Activated T-cell treated with anti-CD3 and anti-CD28 coated beads, Interleukin-2, amount 50 U/mL, for 24 hours (primary cell): ENCODE data around the gene ZNF438.

Experiments used
- DNase-seq: peaks from one replicate; pipeline ENCODE4 v3.0.0-alpha.2; 2020
- H3K27ac Mint-ChIP-seq: 2 replicates; pipeline ENCODE4 v1.8.0; 2020; ENCODE audit warnings: mild to moderate bottlenecking, mixed read lengths
- H3K27me3 Mint-ChIP-seq: 2 replicates; pipeline ENCODE4 v1.8.0; 2020; ENCODE audit warnings: mixed read lengths
- H3K36me3 Mint-ChIP-seq: 2 replicates; pipeline ENCODE4 v1.8.0; 2020; ENCODE audit warnings: low read depth, mixed read lengths
- H3K4me1 Mint-ChIP-seq: 2 replicates; pipeline ENCODE4 v1.8.0; 2020; ENCODE audit warnings: low read depth, mixed read lengths
- H3K4me3 Mint-ChIP-seq: 2 replicates; pipeline ENCODE4 v1.8.0; 2020; ENCODE audit warnings: mild to moderate bottlenecking, moderate library complexity, mixed read lengths
- H3K9me3 Mint-ChIP-seq: 2 replicates; pipeline ENCODE4 v1.8.0; 2020; ENCODE audit warnings: mixed read lengths

The ZNF438 gene

DNA sequence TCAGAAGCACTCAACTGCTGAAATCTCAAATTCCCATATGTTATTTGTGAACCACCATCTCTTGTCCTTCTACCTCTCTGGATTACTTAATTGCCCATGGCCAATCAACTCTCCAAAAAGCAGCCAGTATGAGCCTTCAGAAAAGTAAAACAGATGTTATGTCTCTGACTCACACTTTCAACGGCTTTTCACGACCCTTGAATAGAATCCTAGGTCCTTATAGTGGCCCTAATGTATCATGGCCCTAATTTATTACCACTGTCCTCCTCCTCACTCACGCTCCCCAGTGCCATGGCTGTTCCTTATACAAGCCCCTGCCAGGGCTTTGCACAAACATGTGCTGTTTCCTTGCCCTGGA lies 20.0 kb downstream of the ZNF438 start:
- Mint-ChIP-seq H3K36me3 (no peaks in the 10 kb centered on the region), H3K27me3 (no peaks in the 10 kb centered on the region), H3K9me3 (no peaks in the 10 kb centered on the region), H3K4me1 (peaks cover 15% of the 10 kb centered on the region), H3K27ac (no peak overlapping the region), H3K4me3 (no peak overlapping the region)
- no peak for DNase-seq

DNA sequence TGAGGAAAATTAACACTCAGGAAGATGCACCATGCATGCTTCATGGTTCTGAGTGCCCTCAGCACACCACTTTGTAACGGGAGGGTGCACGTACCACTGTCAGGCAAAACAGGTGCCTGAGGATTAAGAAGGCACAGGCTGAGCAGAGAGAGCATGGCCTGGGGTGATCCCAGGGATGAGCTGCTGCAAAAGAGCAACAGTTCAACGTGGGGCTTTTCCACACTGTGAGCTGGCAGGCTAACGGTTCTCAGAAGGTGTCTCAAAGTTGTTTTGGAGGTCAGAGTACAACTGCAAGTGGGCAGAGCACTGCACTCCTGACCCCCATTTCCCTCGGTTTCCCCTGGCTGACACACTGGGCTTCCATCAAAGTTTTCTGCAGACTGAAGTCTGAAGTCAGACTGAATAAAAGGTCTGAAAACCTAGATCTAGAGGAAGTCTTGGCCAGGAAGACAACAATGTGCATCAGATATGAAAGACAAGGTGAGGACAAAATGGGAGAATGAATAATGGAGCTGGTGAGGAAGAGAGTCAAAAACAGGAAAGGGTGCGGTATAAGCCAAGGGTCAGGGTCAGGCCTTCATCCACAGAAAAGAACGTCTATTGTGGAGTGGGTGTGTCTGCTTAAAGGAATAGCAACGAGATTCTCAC lies 20.5 kb downstream of the ZNF438 start:
- peaks cover 20% of the 10 kb centered on the region for H3K4me1 Mint-ChIP-seq
- DNase-seq: no peak
- H3K9me3 Mint-ChIP-seq: no peaks in the 10 kb centered on the region
- no peak overlapping the region for H3K27ac Mint-ChIP-seq
- H3K27me3 Mint-ChIP-seq: no peaks in the 10 kb centered on the region
- no peak overlapping the region for H3K4me3 Mint-ChIP-seq
- H3K36me3 Mint-ChIP-seq: no peaks in the 10 kb centered on the region

DNA sequence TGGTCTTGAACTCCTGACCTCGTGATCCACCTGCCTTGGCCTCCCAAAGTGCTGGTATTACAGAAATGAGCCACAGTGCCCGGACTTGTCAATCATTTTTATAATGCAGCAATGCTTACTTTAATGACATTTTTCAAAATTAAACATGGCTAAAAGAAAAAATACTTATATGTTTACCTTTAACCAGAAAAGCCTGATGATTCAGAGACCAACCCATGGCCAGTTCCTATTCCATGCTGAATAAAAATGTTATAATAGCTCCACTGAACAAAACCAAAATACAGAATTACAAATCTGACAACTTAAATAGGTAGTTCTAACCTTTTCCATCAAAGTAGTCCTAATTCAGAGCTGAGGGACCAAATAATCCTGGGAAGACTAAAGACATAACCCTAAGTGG lies 21.6 kb downstream of the ZNF438 start:
- DNase-seq: no peak
- no peak overlapping the region for H3K27ac Mint-ChIP-seq
- peaks cover 29% of the 10 kb centered on the region for H3K4me1 Mint-ChIP-seq
- H3K4me3 Mint-ChIP-seq: no peak overlapping the region
- H3K27me3 Mint-ChIP-seq: no peaks in the 10 kb centered on the region
- H3K9me3 Mint-ChIP-seq: no peaks in the 10 kb centered on the region
- no peaks in the 10 kb centered on the region for H3K36me3 Mint-ChIP-seq

DNA sequence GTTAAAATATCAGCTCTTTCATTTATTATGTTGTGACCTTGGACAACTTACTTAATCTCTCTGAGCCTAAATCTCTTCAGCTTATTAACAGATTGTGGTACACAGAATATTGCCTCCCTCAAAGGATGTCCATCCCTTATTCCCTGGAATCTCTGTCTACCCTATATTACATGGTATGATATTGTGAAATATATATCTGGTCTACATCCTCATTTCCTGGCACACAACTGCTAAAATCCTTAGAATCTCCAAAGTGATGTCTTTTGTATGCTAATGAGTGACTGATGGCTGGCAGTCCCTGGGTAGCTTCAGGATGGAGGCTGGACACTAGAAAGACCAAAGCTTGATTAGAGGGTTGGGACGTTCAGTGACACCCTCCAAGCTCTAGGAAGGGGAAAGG lies 25.8 kb downstream of the ZNF438 start:
- no peaks in the 10 kb centered on the region for H3K27me3 Mint-ChIP-seq
- no peak for DNase-seq
- peaks cover 39% of the 10 kb centered on the region for H3K4me1 Mint-ChIP-seq
- H3K4me3 Mint-ChIP-seq: no peak overlapping the region
- H3K36me3 Mint-ChIP-seq: no peaks in the 10 kb centered on the region
- peak overlapping the region; percentile 12 for H3K27ac Mint-ChIP-seq
- peaks cover 5% of the 10 kb centered on the region for H3K9me3 Mint-ChIP-seq

DNA sequence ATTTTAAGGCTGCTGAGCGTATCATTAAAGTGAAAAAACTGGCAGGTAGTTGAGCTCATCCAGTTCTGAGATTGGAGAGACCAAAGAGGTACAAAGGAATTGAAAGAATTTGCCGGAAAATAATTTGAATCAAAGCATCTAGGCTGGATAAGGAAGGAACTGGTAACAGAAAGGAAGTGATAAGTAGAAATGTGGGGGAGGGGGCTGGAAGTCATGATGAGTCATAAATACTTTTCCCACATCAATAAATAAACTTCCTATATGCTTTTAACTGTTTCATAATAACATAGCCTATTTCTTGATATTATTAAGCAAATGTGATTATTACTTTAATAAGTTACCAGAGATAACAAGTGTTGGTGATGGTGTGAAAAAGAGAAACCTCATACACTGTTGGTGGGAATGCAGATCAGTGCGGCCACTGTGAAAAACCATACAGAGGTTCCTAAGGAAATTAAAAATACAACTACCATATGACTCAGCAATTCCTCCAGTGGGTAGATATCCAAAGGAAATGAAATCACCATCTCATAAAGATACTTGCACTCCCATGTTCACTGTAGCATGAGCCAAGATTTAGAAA lies 27.0 kb downstream of the ZNF438 start:
- H3K27ac Mint-ChIP-seq: peak overlapping the region; percentile 1
- DNase-seq: no peak
- no peak overlapping the region for H3K4me3 Mint-ChIP-seq
- H3K36me3 Mint-ChIP-seq: no peaks in the 10 kb centered on the region
- no peaks in the 10 kb centered on the region for H3K27me3 Mint-ChIP-seq
- H3K9me3 Mint-ChIP-seq: peaks cover 5% of the 10 kb centered on the region
- H3K4me1 Mint-ChIP-seq: peaks cover 45% of the 10 kb centered on the region

DNA sequence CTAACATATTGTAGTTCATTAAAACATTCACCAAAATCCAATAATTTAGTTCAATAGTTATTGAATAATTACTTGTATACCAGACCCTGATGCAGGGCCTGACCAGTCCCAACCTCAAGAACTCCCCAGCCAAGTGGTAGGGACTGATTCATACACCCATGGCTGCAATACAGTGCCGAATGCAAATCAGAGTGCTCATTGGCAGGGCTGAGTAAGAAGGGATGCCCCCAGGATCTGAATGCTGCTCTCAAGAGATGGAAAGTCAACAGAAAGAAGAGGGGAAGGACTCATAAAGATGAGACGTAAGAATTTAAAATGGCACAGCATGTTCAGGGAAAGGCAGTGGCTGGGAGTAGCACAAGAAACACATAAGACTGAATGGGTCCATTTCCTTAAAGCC lies 29.9 kb downstream of the ZNF438 start:
- no peak overlapping the region for H3K4me3 Mint-ChIP-seq
- H3K36me3 Mint-ChIP-seq: no peaks in the 10 kb centered on the region
- peaks cover 5% of the 10 kb centered on the region for H3K9me3 Mint-ChIP-seq
- H3K27me3 Mint-ChIP-seq: no peaks in the 10 kb centered on the region
- DNase-seq: no peak
- H3K27ac Mint-ChIP-seq: no peak overlapping the region
- peaks cover 59% of the 10 kb centered on the region for H3K4me1 Mint-ChIP-seq

DNA sequence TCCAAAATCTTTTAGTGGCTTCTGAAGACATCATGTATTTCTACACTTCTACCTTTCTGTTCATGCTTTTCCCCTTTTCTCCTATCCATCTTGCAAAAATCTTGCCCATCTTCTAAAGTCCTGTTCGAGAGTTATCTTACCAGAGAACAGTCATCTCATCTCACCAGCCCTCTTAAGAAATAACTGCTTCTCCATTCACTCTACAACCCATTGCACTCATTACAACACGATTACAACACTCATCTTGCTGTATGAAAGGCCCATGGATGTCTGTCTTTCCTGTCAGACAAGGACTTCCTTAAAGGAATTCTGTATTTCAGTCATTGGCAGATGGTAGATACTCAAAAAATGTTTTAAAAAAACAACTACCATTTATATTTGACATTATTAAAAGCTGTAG lies 30.8 kb downstream of the ZNF438 start:
- Mint-ChIP-seq H3K9me3 (peaks cover 5% of the 10 kb centered on the region), H3K4me1 (peaks cover 54% of the 10 kb centered on the region), H3K27ac (no peak overlapping the region), H3K36me3 (no peaks in the 10 kb centered on the region), H3K27me3 (no peaks in the 10 kb centered on the region), H3K4me3 (no peak overlapping the region)
- no peak for DNase-seq

DNA sequence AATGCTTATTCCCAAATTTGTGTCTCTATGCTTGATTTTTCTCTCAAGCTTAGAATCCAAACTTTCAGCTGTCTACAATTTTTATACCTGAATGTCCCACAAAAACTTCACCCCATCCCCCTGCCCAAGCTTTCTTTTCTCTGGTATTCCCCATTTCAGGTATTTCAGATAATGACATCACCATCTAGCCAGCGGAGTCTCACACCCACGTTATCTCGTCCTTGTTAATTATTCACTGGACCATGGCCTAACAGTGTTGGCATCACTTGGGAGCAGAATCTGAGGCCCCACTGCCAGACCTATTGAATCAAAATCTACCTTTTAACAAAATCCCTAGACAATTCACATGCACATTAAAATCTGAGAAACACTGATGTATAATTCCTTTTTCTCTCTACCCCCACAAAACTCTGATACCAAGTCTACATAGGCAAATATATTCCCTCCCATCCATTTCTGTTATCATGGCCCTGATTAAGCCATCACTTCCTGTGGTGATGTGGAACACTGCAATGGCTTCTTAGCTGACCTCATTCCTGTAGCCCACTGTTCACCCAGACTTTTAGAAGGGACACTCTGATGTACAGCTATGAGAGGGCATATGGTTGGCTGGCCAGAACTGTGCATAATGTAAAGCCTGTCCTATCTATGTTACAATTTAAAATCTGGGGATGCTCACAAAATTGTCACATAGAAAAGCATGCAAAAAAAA lies 31.4 kb downstream of the ZNF438 start:
- no peak overlapping the region for H3K4me3 Mint-ChIP-seq
- DNase-seq: no peak
- H3K36me3 Mint-ChIP-seq: peaks cover 6% of the 10 kb centered on the region
- no peak overlapping the region for H3K27ac Mint-ChIP-seq
- H3K9me3 Mint-ChIP-seq: peaks cover 7% of the 10 kb centered on the region
- peaks cover 50% of the 10 kb centered on the region for H3K4me1 Mint-ChIP-seq
- no peaks in the 10 kb centered on the region for H3K27me3 Mint-ChIP-seq

DNA sequence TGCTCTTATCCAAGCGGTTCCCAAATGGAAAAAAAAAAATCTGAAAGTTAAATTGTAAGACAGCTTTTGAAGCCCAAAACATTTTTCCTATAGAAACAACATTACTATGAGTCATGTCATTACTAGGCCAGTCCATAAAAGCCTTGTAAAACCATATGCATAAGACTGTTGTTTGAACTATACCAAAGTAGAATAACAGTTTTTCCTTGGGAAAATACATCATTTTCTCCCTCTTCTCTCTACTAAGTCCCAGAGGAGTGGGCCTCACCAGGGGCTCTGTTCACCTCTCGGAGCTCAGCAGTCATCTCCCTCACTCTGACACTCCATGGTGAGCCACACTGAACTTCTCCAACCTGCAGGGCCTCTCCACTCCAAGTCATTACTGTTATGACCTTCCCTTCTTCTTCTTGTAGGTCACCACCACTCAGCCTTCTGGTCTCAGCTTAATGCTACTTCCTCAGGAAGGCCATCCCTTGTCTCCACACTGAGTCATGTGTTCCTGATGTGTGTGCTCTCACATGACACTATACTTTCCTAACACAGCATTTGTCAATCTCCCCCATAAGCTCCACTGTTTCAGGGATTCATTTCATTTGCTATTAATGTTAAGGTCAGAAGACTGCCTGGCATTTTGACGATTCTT lies 32.5 kb downstream of the ZNF438 start:
- Mint-ChIP-seq H3K9me3 (peaks cover 6% of the 10 kb centered on the region), H3K36me3 (peaks cover 11% of the 10 kb centered on the region), H3K27me3 (no peaks in the 10 kb centered on the region), H3K4me1 (peaks cover 39% of the 10 kb centered on the region), H3K27ac (peak overlapping the region; percentile 82), H3K4me3 (peak overlapping the region; percentile 69)
- DNase-seq: no peak

DNA sequence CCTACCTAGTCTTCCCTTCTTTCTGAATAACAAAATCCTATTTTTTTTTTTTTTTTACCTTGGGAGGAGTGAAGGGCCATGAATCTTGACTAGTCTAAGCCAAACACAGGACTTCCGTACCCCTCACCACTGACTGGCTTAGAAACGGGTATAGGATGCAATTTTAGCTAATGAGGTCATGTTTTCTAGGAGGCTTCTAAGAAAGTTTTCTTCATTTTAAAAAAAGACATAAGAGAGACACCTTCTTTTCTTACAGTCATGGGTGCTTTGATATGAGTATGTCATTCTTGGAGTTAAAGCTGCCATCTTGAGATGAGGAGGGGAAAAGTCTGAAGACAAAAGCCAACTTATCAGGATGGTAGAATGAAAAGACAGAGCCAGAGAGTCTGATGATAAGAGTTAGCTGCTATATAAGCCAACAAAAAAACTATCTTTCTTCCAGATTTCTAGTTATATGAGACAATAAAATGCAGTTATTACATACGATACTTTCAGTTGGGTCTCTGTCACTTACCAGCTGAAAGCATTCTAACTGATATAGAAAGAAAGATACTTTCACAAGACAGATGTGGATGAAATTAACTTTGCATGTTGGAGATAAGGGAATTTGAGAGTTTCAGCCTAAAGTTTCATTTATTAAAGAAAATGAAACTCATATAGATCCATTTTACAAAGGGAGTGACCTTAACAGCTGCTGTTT lies 34.0 kb downstream of the ZNF438 start:
- Mint-ChIP-seq H3K4me3 (peak overlapping the region; percentile 32), H3K36me3 (peaks cover 18% of the 10 kb centered on the region), H3K4me1 (peaks cover 36% of the 10 kb centered on the region), H3K27ac (peak overlapping the region; percentile 59), H3K27me3 (no peaks in the 10 kb centered on the region), H3K9me3 (peaks cover 4% of the 10 kb centered on the region)
- no peak for DNase-seq

DNA sequence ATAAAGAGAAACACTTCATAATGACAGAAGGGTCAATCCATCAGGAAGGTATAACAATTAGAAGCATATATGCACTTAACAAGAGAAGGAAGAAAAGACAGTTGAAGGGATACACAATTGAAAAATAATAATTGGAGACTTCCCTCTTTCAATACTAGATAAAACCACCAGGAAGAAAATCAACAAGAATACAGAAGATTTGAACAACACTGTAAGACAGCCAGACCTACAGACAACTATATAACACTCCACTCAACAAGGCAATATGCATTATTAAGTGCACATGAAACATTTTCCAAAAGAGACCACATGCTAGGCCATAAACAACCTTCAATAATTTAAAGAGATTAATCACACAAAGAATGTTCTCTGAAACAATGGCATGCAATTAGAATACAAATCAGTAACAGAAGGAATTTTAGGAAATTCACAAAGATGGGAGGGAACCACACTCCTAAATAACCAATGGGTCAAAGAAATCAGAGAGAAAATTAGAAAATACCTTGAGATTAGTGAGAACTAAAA lies 35.1 kb downstream of the ZNF438 start:
- H3K9me3 Mint-ChIP-seq: peaks cover 4% of the 10 kb centered on the region
- no peak for DNase-seq
- no peaks in the 10 kb centered on the region for H3K27me3 Mint-ChIP-seq
- no peak overlapping the region for H3K4me3 Mint-ChIP-seq
- H3K36me3 Mint-ChIP-seq: peaks cover 18% of the 10 kb centered on the region
- H3K27ac Mint-ChIP-seq: no peak overlapping the region
- H3K4me1 Mint-ChIP-seq: peaks cover 34% of the 10 kb centered on the region

DNA sequence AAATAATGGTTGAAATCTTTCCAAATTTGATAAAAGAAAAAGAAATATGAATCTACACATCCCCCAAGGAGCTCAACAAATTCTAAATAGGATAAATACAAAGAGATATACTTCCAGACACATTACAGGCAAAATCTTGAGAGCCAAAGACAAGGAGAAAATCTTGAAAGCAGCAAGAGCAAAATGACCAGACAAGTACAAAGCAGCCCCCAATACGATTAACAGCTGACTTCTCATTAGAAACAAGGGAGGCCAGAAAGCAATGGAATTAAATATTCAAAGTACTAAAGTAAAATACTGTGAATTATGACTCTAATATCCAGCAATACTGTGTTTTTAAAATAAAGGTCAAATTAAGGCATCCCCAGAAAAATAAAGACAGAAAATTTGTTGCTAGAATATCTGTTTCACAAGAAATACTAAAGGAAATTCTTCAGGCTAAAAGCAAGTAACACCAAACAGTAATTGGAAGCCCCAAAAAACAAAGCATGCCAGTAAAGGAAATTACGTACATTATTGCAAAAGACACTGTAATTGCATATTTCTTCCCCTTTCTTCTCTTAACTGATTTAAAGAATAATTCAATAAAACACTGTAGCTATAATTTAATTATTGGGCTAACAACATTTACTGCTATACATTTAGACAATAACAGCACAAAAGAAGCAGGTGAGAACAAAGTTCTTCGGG lies 36.4 kb downstream of the ZNF438 start:
- Mint-ChIP-seq H3K9me3 (peaks cover 4% of the 10 kb centered on the region), H3K4me1 (peaks cover 33% of the 10 kb centered on the region), H3K27ac (no peak overlapping the region), H3K36me3 (peaks cover 18% of the 10 kb centered on the region), H3K27me3 (no peaks in the 10 kb centered on the region), H3K4me3 (no peak overlapping the region)
- no peak for DNase-seq

DNA sequence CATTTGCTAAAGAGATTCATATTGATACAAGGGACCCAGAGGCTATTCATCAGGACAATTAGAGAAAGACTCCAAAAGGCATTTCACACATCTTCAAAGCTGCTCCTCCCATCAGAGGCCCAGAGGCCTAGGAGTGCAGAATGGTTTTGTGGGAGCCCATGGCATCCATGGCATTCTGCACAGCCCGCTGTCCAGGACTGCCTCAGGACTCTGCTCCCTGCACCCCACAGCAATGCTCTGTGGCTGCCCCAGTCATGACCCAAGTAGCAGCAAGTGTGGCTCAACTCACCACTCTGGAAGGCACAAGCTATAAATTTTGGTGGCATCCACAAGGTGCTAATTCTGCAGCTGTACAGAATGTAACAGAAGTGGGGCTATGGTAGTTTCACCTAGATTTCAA lies 38.5 kb downstream of the ZNF438 start:
- no peak for DNase-seq
- Mint-ChIP-seq H3K9me3 (peaks cover 4% of the 10 kb centered on the region), H3K27ac (no peak overlapping the region), H3K4me1 (peaks cover 19% of the 10 kb centered on the region), H3K4me3 (no peak overlapping the region), H3K36me3 (peaks cover 18% of the 10 kb centered on the region), H3K27me3 (no peaks in the 10 kb centered on the region)

DNA sequence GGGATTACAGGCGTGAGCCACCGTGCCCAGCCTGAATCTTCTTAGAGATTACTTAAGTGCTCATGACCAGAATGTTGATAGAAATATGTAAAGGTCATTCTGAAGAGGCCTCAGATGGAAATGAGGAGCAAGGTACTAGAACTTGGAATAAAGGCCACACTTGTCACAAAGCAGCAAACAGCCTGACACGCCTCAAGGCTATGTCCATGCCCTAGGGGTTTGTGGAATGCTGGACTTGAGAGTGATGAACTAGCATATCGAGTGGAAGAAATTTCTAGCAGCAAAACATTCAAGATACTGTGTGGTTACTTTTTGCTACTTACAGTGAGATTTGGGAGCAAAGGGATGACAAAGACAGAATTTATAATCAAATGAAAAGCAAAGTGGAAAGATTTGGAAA lies 39.0 kb downstream of the ZNF438 start:
- Mint-ChIP-seq H3K9me3 (peaks cover 4% of the 10 kb centered on the region), H3K27me3 (no peaks in the 10 kb centered on the region), H3K27ac (no peak overlapping the region), H3K36me3 (peaks cover 18% of the 10 kb centered on the region), H3K4me1 (peaks cover 14% of the 10 kb centered on the region), H3K4me3 (no peak overlapping the region)
- DNase-seq: no peak
